GM12878 (cell line): ENCODE measurements around the gene FGD6. TPM values are rescaled to one million over a fixed set of nuclear protein-coding genes. Genes with fewer than 3 reads are reported as not detected.
A peak's percentile ranks its signal among the peaks of the same experiment; 100 is the strongest.

Source experiments
- ATAC-seq: fragments of 200-7000 bp; cut with Tn5 transposase; 3 replicates; pipeline ENCODE4 v1.9.1; 2020; ENCODE audit warnings: mild to moderate bottlenecking, moderate library complexity
- BruUV-seq: library from RNA; stranded (reverse); fragments of 400-500 nt; replicated peaks from 2 replicates; lab custom pipeline; 2021; lab: Mats Ljungman, UMichigan
- CTCF ChIA-PET: fragments of 300-600 bp; sonication (Branson Sonifier 250); formaldehyde crosslinking; extraction: SDS; loops from one replicate; lab custom pipeline; 2021; ENCODE audit warnings: inconsistent platforms; lab: Yijun Ruan, JAX
- POLR2A ChIA-PET: fragments of 350-600 bp; formaldehyde crosslinking; extraction: SDS; loops from one replicate; lab custom pipeline; 2021; ENCODE audit warnings: inconsistent platforms; lab: Charles Lee
- RAD21 ChIA-PET: fragments of 300-600 bp; sonication (Branson Sonifier 250); formaldehyde crosslinking; loops from one replicate; lab custom pipeline; 2023; ENCODE audit warnings: antibody characterized with exemption; ENCODE audit not compliant: unreplicated experiment; lab: Charles Lee
- SMC1A ChIA-PET: fragments of 300-600 bp; sonication (Branson Sonifier 250); formaldehyde crosslinking; loops from one replicate; lab custom pipeline; 2023; ENCODE audit not compliant: unreplicated experiment, uncharacterized antibody; lab: Charles Lee
- DNase-seq: peaks from one replicate; pipeline ENCODE4 v3.0.0-alpha.2; 2011; ENCODE audit warnings: low read depth, low spot score
- FAIRE-seq: peaks from 3 replicates; lab custom pipeline; 2011; peaks lifted over from hg19 to GRCh38; lab: Jason Lieb, UNC
- H2AFZ ChIP-seq: 2 replicates; pipeline ENCODE4 v1.6.0; 2011; ENCODE audit warnings: low read depth, low read length, control low read depth; ENCODE audit not compliant: control insufficient read depth
- H3K27ac ChIP-seq: 2 replicates; pipeline ENCODE4 v1.5.1; 2011; ENCODE audit warnings: control low read depth; ENCODE audit not compliant: control insufficient read depth, insufficient read depth
- H3K27me3 ChIP-seq, 2 experiments: replicated peaks in 1 of 2; 2 replicates each; pipeline versions ENCODE4 v1.6.0 to v1.6.1; 2011; ENCODE audit warnings: low read length in 1 of 2; ENCODE audit not compliant: control insufficient read depth in 2 of 2, insufficient read depth in 2 of 2
- H3K36me3 ChIP-seq, 2 experiments: 2 replicates each; pipeline ENCODE4 v1.5.1; 2011; ENCODE audit warnings: low read length in 1 of 2; ENCODE audit not compliant: control insufficient read depth in 2 of 2, insufficient read depth in 2 of 2
- H3K4me1 ChIP-seq: 2 replicates; pipeline ENCODE4 v1.6.1; 2011; ENCODE audit warnings: mild to moderate bottlenecking, low read length, moderate library complexity, mixed read lengths; ENCODE audit not compliant: control insufficient read depth, insufficient read depth
- H3K4me2 ChIP-seq: 2 replicates; pipeline ENCODE4 v1.6.0; 2011; ENCODE audit warnings: control low read depth; ENCODE audit not compliant: control insufficient read depth, insufficient read depth
- H3K4me3 ChIP-seq: fragments of 200-600 bp; sonication (generic); 2 replicates; pipeline ENCODE4 v1.5.1; 2016
- H3K79me2 ChIP-seq: 2 replicates; pipeline ENCODE4 v1.6.0; 2011; ENCODE audit warnings: low read length; ENCODE audit not compliant: control insufficient read depth, insufficient read depth
- H3K9ac ChIP-seq: 2 replicates; pipeline ENCODE4 v1.8.0; 2011; ENCODE audit warnings: low read length, control low read depth, mixed read lengths; ENCODE audit not compliant: control insufficient read depth, insufficient read depth
- H3K9me3 ChIP-seq: replicated peaks from 3 replicates; pipeline ENCODE4 v1.5.1; 2011; ENCODE audit warnings: mild to moderate bottlenecking, low read length; ENCODE audit not compliant: control insufficient read depth, insufficient read depth
- H4K20me1 ChIP-seq: 2 replicates; pipeline ENCODE4 v1.6.0; 2011; ENCODE audit not compliant: control insufficient read depth, insufficient read depth
- ATF2 ChIP-seq: IDR thresholded peaks from 2 replicates; pipeline ENCODE4 v1.6.1; 2012; ENCODE audit warnings: low read length, inconsistent platforms
- CREB1 ChIP-seq: IDR thresholded peaks from 2 replicates; pipeline ENCODE4 v1.6.1; 2012; ENCODE audit warnings: low read depth, mild to moderate bottlenecking, inconsistent platforms
- DPF2 ChIP-seq: fragments of 450-650 bp; IDR thresholded peaks from 2 replicates; pipeline ENCODE4 v1.6.1; 2017; ENCODE audit warnings: mild to moderate bottlenecking
- IRF3 ChIP-seq: fragments of 450-650 bp; IDR thresholded peaks from 2 replicates; pipeline ENCODE4 v1.6.1; 2014; ENCODE audit warnings: mild to moderate bottlenecking
- MAX ChIP-seq: IDR thresholded peaks from 2 replicates; pipeline ENCODE4 v1.6.1; 2012; ENCODE audit warnings: low read depth, low read length, improper control_type of control experiment
- MYB ChIP-seq: fragments of 150-350 bp; IDR thresholded peaks from 2 replicates; pipeline ENCODE4 v1.6.1; 2014; ENCODE audit warnings: mild to moderate bottlenecking, low read depth, low read length, borderline replicate concordance
- NRF1 ChIP-seq: conservative IDR thresholded peaks from 2 replicates; pipeline ENCODE4 v1.6.1; 2011; ENCODE audit warnings: mild to moderate bottlenecking, low read depth, low read length, improper control_type of control experiment
- POU2F2 ChIP-seq: IDR thresholded peaks from 3 replicates; pipeline ENCODE4 v1.6.1; 2011; ENCODE audit warnings: low read depth, mild to moderate bottlenecking, low read length, borderline replicate concordance
- RELB ChIP-seq: fragments of 450-650 bp; IDR thresholded peaks from 2 replicates; pipeline ENCODE4 v1.6.1; 2017; ENCODE audit warnings: low read depth, mild to moderate bottlenecking, moderate library complexity
- SREBF1 ChIP-seq: IDR thresholded peaks from 2 replicates; pipeline ENCODE4 v1.6.1; 2012; ENCODE audit warnings: mild to moderate bottlenecking, low read length
- ZNF207 ChIP-seq: fragments of 450-650 bp; IDR thresholded peaks from 2 replicates; pipeline ENCODE4 v1.6.1; 2014; ENCODE audit warnings: antibody characterized with exemption, mild to moderate bottlenecking, borderline replicate concordance
- ZNF592 ChIP-seq: fragments of 450-650 bp; IDR thresholded peaks from 2 replicates; pipeline ENCODE4 v1.6.1; 2017; ENCODE audit warnings: mild to moderate bottlenecking, moderate library complexity
- WGBS: methylation state at CpG from one replicate; pipeline ENCODE4 v1.1.6; 2016; ENCODE audit warnings: low lambda C conversion rate; ENCODE audit not compliant: insufficient replicate concordance, insufficient coverage; ENCODE audit errors: missing lambda C conversion rate; 5-methylcytosine and 5-hydroxymethylcytosine counted together
- in situ Hi-C: fragments of 300-500 bp; cut with MboI; formaldehyde crosslinking; loops from 9 replicates; pipeline ENCODE4 v1.14.3; 2018; ENCODE audit warnings: mixed read lengths
- intact Hi-C: fragments of 100-400 bp; cut with micrococcal nuclease; formaldehyde crosslinking; loops from one replicate; pipeline ENCODE4 v1.14.2; 2022; ENCODE audit not compliant: unreplicated experiment
- polyA plus RNA-seq, 11 experiments: library from polyadenylated mRNA; depleted of rRNA in 4 of 11; unstranded in 6 of 11; stranded (reverse) in 5 of 11; fragments of >200 nt; fragmentation: Nextera tagmentation in 4 of 11; fragmentation: Illumina TruSeq in 1 of 11; extraction: Ambion mirVana in 4 of 11; extraction: Trizol in 1 of 11; gene quantifications; 1 replicate in 1 of 11; 2 replicates in 10 of 11; pipeline versions ENCODE4 v1.2.1 to v1.2.3, GENCODE V29; 2011 to 2016; ENCODE audit warnings: inconsistent platforms in 2 of 11, missing spikeins in 2 of 11, low read depth in 1 of 11
- total RNA-seq, 4 experiments: library from RNA; depleted of rRNA in 3 of 4; stranded (reverse); fragments of >200 nt in 3 of 4; fragmentation: Illumina TruSeq in 1 of 4; extraction: Trizol in 1 of 4; gene quantifications; 2 replicates each; pipeline versions ENCODE4 v1.2.1 to v1.2.3, GENCODE V29; 2013 to 2021
- TF ChIP-seq, protein P1 (sequence below): fragments of 450-650 bp; IDR thresholded peaks from 2 replicates; pipeline ENCODE4 v1.6.1; 2017; ENCODE audit warnings: mild to moderate bottlenecking

FGD6 gene
- total and polyA plus RNA-seq, 10 of the 15 experiments (the other 5 are each of a cell fraction or from before 2014, with no cell fraction given) = 2.4 to 15.5 (median 8.9) TPM

DNA sequence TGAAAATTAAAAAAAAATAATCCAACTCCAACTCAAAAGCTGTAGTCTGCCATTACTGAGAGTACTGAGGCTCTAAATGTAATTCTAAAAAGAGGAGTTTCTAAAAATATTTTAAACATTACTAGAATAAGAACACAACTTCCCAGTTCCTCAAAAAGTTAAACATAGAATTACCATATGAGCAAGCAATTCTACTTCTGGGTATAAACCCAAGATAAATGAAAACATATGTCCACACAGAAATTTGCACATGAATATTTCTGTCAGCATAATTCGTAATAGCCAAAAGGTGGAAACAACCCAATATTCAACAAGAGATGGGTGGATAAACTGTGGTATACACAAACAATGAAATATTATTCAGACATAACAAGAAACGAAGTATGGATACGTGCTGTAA is 128.9 kb downstream of the FGD6 start:
- peak overlapping the region; percentile 37; the same call in 1 of the 2 replicates for H3K27ac ChIP-seq
- H3K9me3 ChIP-seq = no peaks in the 10 kb centered on the region
- H3K79me2 ChIP-seq = no peaks in the 10 kb centered on the region
- no peak overlapping the region for H3K9ac ChIP-seq
- ChIA-PET POLR2A (no interaction called here), CTCF (interaction anchor here (2.6 kb wide), 1 partner anchor 15 kb away, joined by 13 read pairs; the partner anchor contains the start of gene NR2C1), SMC1A (interaction anchor here (0.8 kb wide), 1 partner anchor 14 kb away, joined by 3 read pairs; no protein-coding TSS in a partner anchor), RAD21 (no interaction called here)
- no peak overlapping the region for H2AFZ ChIP-seq
- FAIRE-seq = no peak
- no TSS peak for BruUV-seq
- no peak for DNase-seq
- WGBS = 29% methylated on average over 3 of the region's 3 CpGs
- peaks cover 22% of the 10 kb centered on the region for H3K4me1 ChIP-seq
- peak overlapping the region; percentile 78 for H3K4me2 ChIP-seq
- no peaks in the 10 kb centered on the region for H3K36me3 ChIP-seq
- H4K20me1 ChIP-seq = no peaks in the 10 kb centered on the region
- no peaks in the 10 kb centered on the region for H3K27me3 ChIP-seq
- peak; percentile 71 for ATAC-seq
- intact Hi-C loops (no loop called here), in situ Hi-C loops (no loop called here)
- 0 out of 2 replicates have a peak overlapping the region, but pooled peaks have one; percentile 16 for H3K4me3 ChIP-seq
- TF ChIP-seq, protein P1, sequence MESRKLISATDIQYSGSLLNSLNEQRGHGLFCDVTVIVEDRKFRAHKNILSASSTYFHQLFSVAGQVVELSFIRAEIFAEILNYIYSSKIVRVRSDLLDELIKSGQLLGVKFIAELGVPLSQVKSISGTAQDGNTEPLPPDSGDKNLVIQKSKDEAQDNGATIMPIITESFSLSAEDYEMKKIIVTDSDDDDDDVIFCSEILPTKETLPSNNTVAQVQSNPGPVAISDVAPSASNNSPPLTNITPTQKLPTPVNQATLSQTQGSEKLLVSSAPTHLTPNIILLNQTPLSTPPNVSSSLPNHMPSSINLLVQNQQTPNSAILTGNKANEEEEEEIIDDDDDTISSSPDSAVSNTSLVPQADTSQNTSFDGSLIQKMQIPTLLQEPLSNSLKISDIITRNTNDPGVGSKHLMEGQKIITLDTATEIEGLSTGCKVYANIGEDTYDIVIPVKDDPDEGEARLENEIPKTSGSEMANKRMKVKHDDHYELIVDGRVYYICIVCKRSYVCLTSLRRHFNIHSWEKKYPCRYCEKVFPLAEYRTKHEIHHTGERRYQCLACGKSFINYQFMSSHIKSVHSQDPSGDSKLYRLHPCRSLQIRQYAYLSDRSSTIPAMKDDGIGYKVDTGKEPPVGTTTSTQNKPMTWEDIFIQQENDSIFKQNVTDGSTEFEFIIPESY = no peak
- no peak for TF ChIP-seq MAX
- TF ChIP-seq MYB = no peak
- no peak for TF ChIP-seq IRF3
- TF ChIP-seq NRF1 = no peak
- TF ChIP-seq ZNF592 = no peak
- TF ChIP-seq RELB = no peak
- TF ChIP-seq ZNF207 = no peak
- TF ChIP-seq POU2F2 = 0 out of 3 replicates have a peak, but pooled peaks have one; percentile 9
- TF ChIP-seq SREBF1 = no peak
- 0 out of 2 replicates have a peak, but pooled peaks have one; percentile 27 for TF ChIP-seq CREB1
- TF ChIP-seq DPF2 = no peak
- TF ChIP-seq ATF2 = peak; percentile 94
